ENCODE results near the gene CYB561A3.
A peak's percentile ranks its signal among the peaks of the same experiment; 100 is the strongest.

CYB561A3 gene

GRCh38 chr11:61340979-61341378 is 20.7 kb downstream of the CYB561A3 start:
- no peak for DNase-seq (ENCODE audit: low read depth)
- H3K4me3 ChIP-seq (ENCODE audit: low read depth, low read length): no peak overlapping the region
- TF ChIP-seq MYC (IDR thresholded peaks at IDR 0.05; ENCODE audit: low read depth, low read length) (no peak), POLR2A (IDR thresholded peaks at IDR 0.05; ENCODE audit: extremely low read depth, insufficient read length) (no peak), MAX (IDR thresholded peaks at IDR 0.05; ENCODE audit: low read depth, low read length) (no peak)
- TF ChIP-seq, protein P1, sequence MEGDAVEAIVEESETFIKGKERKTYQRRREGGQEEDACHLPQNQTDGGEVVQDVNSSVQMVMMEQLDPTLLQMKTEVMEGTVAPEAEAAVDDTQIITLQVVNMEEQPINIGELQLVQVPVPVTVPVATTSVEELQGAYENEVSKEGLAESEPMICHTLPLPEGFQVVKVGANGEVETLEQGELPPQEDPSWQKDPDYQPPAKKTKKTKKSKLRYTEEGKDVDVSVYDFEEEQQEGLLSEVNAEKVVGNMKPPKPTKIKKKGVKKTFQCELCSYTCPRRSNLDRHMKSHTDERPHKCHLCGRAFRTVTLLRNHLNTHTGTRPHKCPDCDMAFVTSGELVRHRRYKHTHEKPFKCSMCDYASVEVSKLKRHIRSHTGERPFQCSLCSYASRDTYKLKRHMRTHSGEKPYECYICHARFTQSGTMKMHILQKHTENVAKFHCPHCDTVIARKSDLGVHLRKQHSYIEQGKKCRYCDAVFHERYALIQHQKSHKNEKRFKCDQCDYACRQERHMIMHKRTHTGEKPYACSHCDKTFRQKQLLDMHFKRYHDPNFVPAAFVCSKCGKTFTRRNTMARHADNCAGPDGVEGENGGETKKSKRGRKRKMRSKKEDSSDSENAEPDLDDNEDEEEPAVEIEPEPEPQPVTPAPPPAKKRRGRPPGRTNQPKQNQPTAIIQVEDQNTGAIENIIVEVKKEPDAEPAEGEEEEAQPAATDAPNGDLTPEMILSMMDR (IDR thresholded peaks at IDR 0.05; ENCODE audit: low read depth, low read length): no peak

DNA sequence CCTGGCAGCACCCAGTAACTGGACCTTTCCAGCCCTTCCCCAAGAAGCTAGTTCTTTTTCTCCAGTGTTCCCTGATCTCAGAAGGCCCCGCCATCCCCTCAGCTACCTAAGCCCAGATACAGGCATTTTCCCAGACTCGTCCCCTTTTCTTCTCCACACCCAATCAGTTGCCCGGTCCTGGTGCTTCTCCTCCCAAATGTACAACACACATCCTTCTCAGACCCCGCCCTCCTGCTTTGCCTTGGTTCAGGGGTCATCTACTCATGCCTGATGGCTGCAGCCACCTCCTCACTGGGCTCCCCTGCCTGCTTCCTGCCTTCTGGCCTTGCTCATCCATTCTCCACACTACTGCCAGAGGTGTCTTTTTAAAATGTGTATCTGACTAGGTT is 22.2 kb downstream of the CYB561A3 start:
- H3K4me3 ChIP-seq (ENCODE audit: low read depth, low read length): no peak overlapping the region
- DNase-seq (ENCODE audit: low read depth): no peak
- TF ChIP-seq POLR2A (IDR thresholded peaks at IDR 0.05; ENCODE audit: extremely low read depth, insufficient read length) (no peak), MAX (IDR thresholded peaks at IDR 0.05; ENCODE audit: low read depth, low read length) (no peak), MYC (IDR thresholded peaks at IDR 0.05; ENCODE audit: low read depth, low read length) (no peak)
- TF ChIP-seq, protein P1 (IDR thresholded peaks at IDR 0.05; ENCODE audit: low read depth, low read length): no peak

GRCh38 chr11:61338783-61339489 is 22.7 kb downstream of the CYB561A3 start:
- DNase-seq (ENCODE audit: low read depth): no peak
- no peak overlapping the region for H3K4me3 ChIP-seq (ENCODE audit: low read depth, low read length)
- TF ChIP-seq MYC (IDR thresholded peaks at IDR 0.05; ENCODE audit: low read depth, low read length) (no peak), MAX (IDR thresholded peaks at IDR 0.05; ENCODE audit: low read depth, low read length) (no peak), POLR2A (IDR thresholded peaks at IDR 0.05; ENCODE audit: extremely low read depth, insufficient read length) (no peak)
- TF ChIP-seq, protein P1 (IDR thresholded peaks at IDR 0.05; ENCODE audit: low read depth, low read length): no peak

- H3K4me3 ChIP-seq (ENCODE audit: low read depth, low read length): no peak overlapping the region
- DNase-seq (ENCODE audit: low read depth): no peak
- TF ChIP-seq, protein P1 (IDR thresholded peaks at IDR 0.05; ENCODE audit: low read depth, low read length): no peak
- TF ChIP-seq POLR2A (IDR thresholded peaks at IDR 0.05; ENCODE audit: extremely low read depth, insufficient read length): no peak
- no peak for TF ChIP-seq MYC (IDR thresholded peaks at IDR 0.05; ENCODE audit: low read depth, low read length)
- no peak for TF ChIP-seq MAX (IDR thresholded peaks at IDR 0.05; ENCODE audit: low read depth, low read length)
Measured at GRCh38 chr11:61337706-61338470, 23.8 kb downstream of the CYB561A3 start.

DNA sequence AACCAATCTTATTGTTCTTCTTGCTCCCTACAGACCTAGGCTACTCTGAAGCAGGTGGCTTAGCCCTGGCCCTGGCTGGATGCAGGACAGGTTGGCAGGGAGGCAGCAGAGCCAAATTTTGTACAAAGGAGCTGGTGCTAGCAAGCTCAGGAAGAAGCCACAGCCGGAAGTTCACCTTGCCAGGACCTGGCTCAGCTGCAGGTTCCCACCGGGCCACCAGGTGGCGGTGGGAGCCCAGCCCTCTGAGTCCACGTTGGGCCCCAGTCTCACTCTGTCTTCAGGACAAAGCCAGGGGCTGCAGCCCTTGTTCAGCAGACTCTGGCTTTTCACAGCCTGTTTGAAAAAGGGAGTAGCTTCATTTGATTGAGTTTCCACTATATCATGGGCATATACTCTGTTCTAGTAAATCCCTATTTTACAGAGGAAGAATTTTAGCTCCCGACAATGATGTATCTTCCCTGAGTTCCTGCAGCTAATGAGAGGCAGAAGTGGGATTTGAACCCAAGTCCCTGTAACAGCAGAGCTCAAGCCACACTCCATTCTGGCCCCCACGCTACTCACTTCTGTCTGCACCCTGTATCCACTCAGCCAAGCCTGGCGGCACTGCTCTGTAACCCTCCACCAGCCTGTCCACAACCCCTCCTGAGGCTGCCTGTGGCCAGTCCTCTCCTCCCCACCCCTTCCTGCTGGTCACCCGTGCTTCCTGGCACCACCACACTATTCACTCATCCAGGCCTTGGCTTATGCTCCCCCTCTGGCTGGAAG is 25.3 kb downstream of the CYB561A3 start:
- no peak for TF ChIP-seq POLR2A (IDR thresholded peaks at IDR 0.05; ENCODE audit: extremely low read depth, insufficient read length)
- TF ChIP-seq, protein P1 (IDR thresholded peaks at IDR 0.05; ENCODE audit: low read depth, low read length): peak; percentile 98
- peak; percentile 70; the same call in 1 of the 2 replicates for TF ChIP-seq MYC (IDR thresholded peaks at IDR 0.05; ENCODE audit: low read depth, low read length)
- TF ChIP-seq MAX (IDR thresholded peaks at IDR 0.05; ENCODE audit: low read depth, low read length): peak; percentile 74
- peak; percentile 88 for DNase-seq (ENCODE audit: low read depth)
- H3K4me3 ChIP-seq (ENCODE audit: low read depth, low read length): no peak overlapping the region
